Endothelial cell of umbilical vein (primary cell): Measurements from ENCODE around the gene LPAR1. TPM values are rescaled to one million over a fixed set of nuclear protein-coding genes. Genes with fewer than 3 reads are reported as not detected.

Experiments
- BruUV-seq: library from RNA; stranded (reverse); fragments of 400-500 nt; replicated peaks from 2 replicates; lab custom pipeline; 2021; lab: Mats Ljungman, UMichigan
- CTCF ChIA-PET: fragments of 300-600, 350-600 bp; sonication (Branson Sonifier 250); formaldehyde crosslinking; loops from one replicate; lab custom pipeline; 2021; ENCODE audit warnings: antibody characterized with exemption, inconsistent platforms; lab: Charles Lee
- POLR2A ChIA-PET: fragments of 300-600, 350-600 bp; sonication (Branson Sonifier 250); formaldehyde crosslinking; loops from one replicate; lab custom pipeline; 2021; ENCODE audit warnings: antibody characterized with exemption, inconsistent platforms; lab: Charles Lee
- DNase-seq: peaks from one replicate; pipeline ENCODE4 v3.0.0-alpha.2; 2011; ENCODE audit warnings: low read depth, low spot score
- FAIRE-seq: peaks from 2 replicates; lab custom pipeline; 2011; peaks lifted over from hg19 to GRCh38; lab: Jason Lieb, UNC
- H2AFZ ChIP-seq: 2 replicates; pipeline ENCODE4 v1.6.0; 2012; ENCODE audit warnings: low read depth, low read length, control low read depth, inconsistent platforms
- H3K27ac ChIP-seq: 2 replicates; pipeline ENCODE4 v1.5.1; 2011; ENCODE audit warnings: low read depth, mild to moderate bottlenecking, control low read depth, low read length, moderate library complexity; ENCODE audit not compliant: insufficient read depth
- H3K27me3 ChIP-seq, 2 experiments: 2 replicates each; pipeline versions ENCODE4 v1.6.0 to v1.6.1; 2011; ENCODE audit warnings: low read length in 2 of 2, mixed read lengths in 1 of 2; ENCODE audit not compliant: control insufficient read depth in 2 of 2, insufficient read depth in 2 of 2
- H3K36me3 ChIP-seq, 2 experiments: 2 replicates in 1 of 2; 3 replicates in 1 of 2; pipeline ENCODE4 v1.5.1; 2011; ENCODE audit warnings: low read length in 2 of 2, mild to moderate bottlenecking in 1 of 2, moderate library complexity in 1 of 2; ENCODE audit not compliant: control insufficient read depth in 2 of 2, insufficient read depth in 2 of 2; ENCODE audit errors: extremely low read depth in 1 of 2
- H3K4me1 ChIP-seq: 3 replicates; pipeline ENCODE4 v1.5.1; 2011; ENCODE audit warnings: mild to moderate bottlenecking, low read length; ENCODE audit not compliant: control insufficient read depth, insufficient read depth; ENCODE audit errors: extremely low read depth
- H3K4me2 ChIP-seq: 2 replicates; pipeline ENCODE4 v1.6.1; 2011; ENCODE audit warnings: low read length, control low read depth, mixed read lengths; ENCODE audit not compliant: insufficient read depth
- H3K4me3 ChIP-seq, 3 experiments: fragments of 200-600 bp in 1 of 3; sonication (generic), shearing (Covaris generic) in 1 of 3; replicated peaks in 1 of 3; 2 replicates each; pipeline ENCODE4 v1.5.1; 2011 to 2016; ENCODE audit warnings: control low read depth in 3 of 3, low read length in 3 of 3, mild to moderate bottlenecking in 2 of 3, inconsistent platforms in 1 of 3, low read depth in 1 of 3, moderate library complexity in 1 of 3; ENCODE audit not compliant: insufficient read depth in 1 of 3
- H3K79me2 ChIP-seq: 2 replicates; pipeline ENCODE4 v1.6.0; 2012; ENCODE audit warnings: low read length, inconsistent platforms; ENCODE audit not compliant: control insufficient read depth, insufficient read depth
- H3K9ac ChIP-seq: replicated peaks from 2 replicates; pipeline ENCODE3; 2011; ENCODE audit warnings: low read length, control low read depth; ENCODE audit not compliant: insufficient read depth; ENCODE audit errors: extremely low read depth
- H3K9me1 ChIP-seq: replicated peaks from 3 replicates; pipeline ENCODE4 v1.6.0; 2011; ENCODE audit warnings: mild to moderate bottlenecking, low read length; ENCODE audit not compliant: control insufficient read depth, insufficient read depth; ENCODE audit errors: extremely low read depth
- H3K9me3 ChIP-seq: replicated peaks from 2 replicates; pipeline ENCODE4 v1.5.1; 2012; ENCODE audit warnings: low read length, inconsistent platforms; ENCODE audit not compliant: control insufficient read depth, insufficient read depth
- H4K20me1 ChIP-seq: replicated peaks from 2 replicates; pipeline ENCODE3; 2011; ENCODE audit warnings: mild to moderate bottlenecking, low read length; ENCODE audit not compliant: control insufficient read depth, insufficient read depth; ENCODE audit errors: extremely low read depth
- CTCF ChIP-seq, 2 donors: IDR thresholded peaks; 1 replicate in 1 of 2; 2 replicates in 1 of 2; pipeline ENCODE4 v1.5.1; 2011; ENCODE audit warnings: low read length in 2 of 2, mild to moderate bottlenecking in 2 of 2, moderate library complexity in 2 of 2, control low read depth in 1 of 2, inconsistent platforms in 1 of 2, low read depth in 1 of 2; ENCODE audit not compliant: insufficient read depth in 1 of 2; ENCODE audit errors: extremely low read depth in 1 of 2
- EZH2 ChIP-seq: IDR thresholded peaks from 2 replicates; pipeline ENCODE4 v1.6.1; 2012; ENCODE audit warnings: borderline replicate concordance, low read depth, mild to moderate bottlenecking, moderate library complexity, low read length, inconsistent platforms; ENCODE audit not compliant: severe bottlenecking
- FOS ChIP-seq: IDR thresholded peaks from 2 replicates; pipeline ENCODE4 v1.6.1; 2011; ENCODE audit warnings: mild to moderate bottlenecking, low read length, moderate library complexity, borderline replicate concordance; ENCODE audit not compliant: insufficient read depth
- GATA2 ChIP-seq: IDR thresholded peaks from 2 replicates; pipeline ENCODE4 v1.7.0; 2011; ENCODE audit warnings: low read depth, mild to moderate bottlenecking, moderate library complexity, mixed read lengths, low read length; ENCODE audit not compliant: insufficient read length, insufficient read depth
- JUN ChIP-seq: IDR thresholded peaks from 2 replicates; pipeline ENCODE4 v1.6.1; 2011; ENCODE audit warnings: borderline replicate concordance, low read depth; ENCODE audit not compliant: insufficient read length, insufficient read depth
- MAX ChIP-seq: IDR thresholded peaks from 2 replicates; pipeline ENCODE4 v1.6.1; 2011; ENCODE audit not compliant: insufficient read depth, insufficient read length
- MYC ChIP-seq: IDR thresholded peaks from one replicate; pipeline ENCODE4 v1.6.1; 2011; ENCODE audit warnings: mild to moderate bottlenecking, low read depth, low read length
- POLR2A ChIP-seq: IDR thresholded peaks from 2 replicates; pipeline ENCODE4 v1.6.1; 2012; ENCODE audit warnings: low read depth, mild to moderate bottlenecking, control low read depth, low read length
- POLR2AphosphoS5 ChIP-seq: IDR thresholded peaks from 2 replicates; pipeline ENCODE4 v1.6.1; 2012; ENCODE audit warnings: low read depth, mild to moderate bottlenecking, control low read depth, low read length, moderate library complexity; ENCODE audit not compliant: insufficient read depth
- dilution Hi-C: fragments of 300-500 bp; cut with MboI; formaldehyde crosslinking; loops from one replicate; pipeline ENCODE4 v1.15.0; 2019; ENCODE audit warnings: low sequenced_read_pairs; ENCODE audit not compliant: extremely low pct_ligation_motif_present
- intact Hi-C: fragments of 100-400 bp; cut with micrococcal nuclease; formaldehyde crosslinking; loops from one replicate; pipeline ENCODE4 v1.10.0; 2022
- polyA plus RNA-seq, 4 experiments: library from polyadenylated mRNA; depleted of rRNA in 3 of 4; stranded (reverse) in 3 of 4; unstranded in 1 of 4; fragments of >200 nt; gene quantifications; 2 replicates each; pipeline versions ENCODE4 v1.2.1 to v1.2.3, GENCODE V29; 2011 to 2012; ENCODE audit warnings: missing spikeins in 1 of 4
- total RNA-seq: library from RNA; stranded (reverse); gene quantifications from 2 replicates; pipeline ENCODE4 v1.2.3, GENCODE V29; 2021

LPAR1 gene
- total and polyA plus RNA-seq, 2 donors (not counting 3 experiments of a cell fraction or from before 2014, with no cell fraction given), result 0.88 to 3.0 TPM

GRCh38 chr9:110922145-110922544 lies 116.1 kb downstream of the LPAR1 start:
- Histone ChIP-seq H3K9ac (no peak overlapping the region), H3K4me3 (no peak overlapping the region), H2AFZ (no peak overlapping the region), H3K27ac (no peak overlapping the region), H3K9me3 (no peaks in the 10 kb centered on the region), H3K9me1 (no peaks in the 10 kb centered on the region), H3K4me2 (no peak overlapping the region), H4K20me1 (no peaks in the 10 kb centered on the region), H3K4me1 (no peaks in the 10 kb centered on the region), H3K79me2 (no peaks in the 10 kb centered on the region), H3K27me3 (no peaks in the 10 kb centered on the region), H3K36me3 (no peaks in the 10 kb centered on the region)
- no TSS peak for BruUV-seq
- DNase-seq (no peak), FAIRE-seq (no peak)
- POLR2A ChIA-PET, result no interaction called here
- dilution Hi-C loops, result no loop called here
- no peak for TF ChIP-seq GATA2
- TF ChIP-seq EZH2, result no peak
- TF ChIP-seq FOS, result no peak
- TF ChIP-seq MYC, result no peak
- intact Hi-C loops, result no loop called here
- CTCF ChIA-PET, result no interaction called here

GRCh38 chr9:110921705-110922104 lies 116.6 kb downstream of the LPAR1 start:
- Histone ChIP-seq H3K79me2 (no peaks in the 10 kb centered on the region), H3K4me2 (no peak overlapping the region), H3K27me3 (no peaks in the 10 kb centered on the region), H3K4me3 (no peak overlapping the region), H3K36me3 (no peaks in the 10 kb centered on the region), H4K20me1 (no peaks in the 10 kb centered on the region), H3K9me1 (no peaks in the 10 kb centered on the region), H3K27ac (no peak overlapping the region), H2AFZ (no peak overlapping the region), H3K9me3 (no peaks in the 10 kb centered on the region), H3K4me1 (no peaks in the 10 kb centered on the region), H3K9ac (no peak overlapping the region)
- FAIRE-seq (no peak), DNase-seq (no peak)
- ChIA-PET CTCF (no interaction called here), POLR2A (no interaction called here)
- BruUV-seq, result no TSS peak
- TF ChIP-seq POLR2A (no peak), MAX (no peak), GATA2 (no peak), JUN (no peak), MYC (no peak), POLR2AphosphoS5 (no peak), CTCF (IDR thresholded peaks at IDR 0.05; ENCODE audit: extremely low read depth in 1 of 2, insufficient read depth in 1 of 2, low read depth in 1 of 2, low read length in 2 of 2) (no peak), EZH2 (no peak), FOS (no peak)
- intact Hi-C loops (no loop called here), dilution Hi-C loops (no loop called here)
